Lung (tissue), 12 donors: ENCODE results near the gene RCE1. TPM values are rescaled to one million over a fixed set of nuclear protein-coding genes. Genes with fewer than 3 reads are reported as not detected.

Experiments
- ATAC-seq: fragments of 200-7000 bp; cut with Tn5 transposase; one replicate; pipeline ENCODE4 v1.9.1; 2020; ENCODE audit warnings: moderate number of reproducible peaks; ENCODE audit not compliant: insufficient read depth, low FRiP score
- DNase-seq, 3 donors: peaks; one replicate each; pipeline ENCODE4 v3.0.0-alpha.2; 2013 to 2017
- H3K27ac ChIP-seq, 2 donors: one replicate each; pipeline ENCODE4 v1.5.1; 2013; ENCODE audit warnings: mild to moderate bottlenecking in 2 of 2, moderate library complexity in 2 of 2, control low read depth in 1 of 2, inconsistent platforms in 1 of 2, low read depth in 1 of 2, low read length in 1 of 2
- H3K27me3 ChIP-seq, 3 donors: one replicate each; pipeline ENCODE4 v1.5.1; 2013; ENCODE audit warnings: low read length in 2 of 3; ENCODE audit not compliant: control insufficient read depth in 3 of 3, insufficient read depth in 3 of 3
- H3K36me3 ChIP-seq, 4 donors: one replicate each; pipeline ENCODE4 v1.5.1; 2013; ENCODE audit warnings: low read length in 4 of 4, mild to moderate bottlenecking in 1 of 4, moderate library complexity in 1 of 4; ENCODE audit not compliant: control insufficient read depth in 4 of 4, insufficient read depth in 4 of 4
- H3K4me1 ChIP-seq, 5 donors: one replicate each; pipeline ENCODE4 v1.5.1; 2013; ENCODE audit warnings: low read length in 5 of 5, mild to moderate bottlenecking in 2 of 5, moderate library complexity in 1 of 5; ENCODE audit not compliant: control insufficient read depth in 5 of 5, insufficient read depth in 5 of 5
- H3K4me3 ChIP-seq: one replicate; pipeline ENCODE4 v1.5.1; 2013; ENCODE audit warnings: mild to moderate bottlenecking, control low read depth, moderate library complexity
- H3K9ac ChIP-seq, 2 donors: one replicate each; pipeline ENCODE4 v1.5.1; 2013; ENCODE audit warnings: low read length in 2 of 2, control low read depth in 1 of 2; ENCODE audit not compliant: insufficient read depth in 1 of 2
- H3K9me3 ChIP-seq, 4 donors: one replicate each; pipeline ENCODE4 v1.5.1; 2013; ENCODE audit warnings: low read length in 3 of 4, mild to moderate bottlenecking in 1 of 4, moderate library complexity in 1 of 4; ENCODE audit not compliant: control insufficient read depth in 4 of 4, insufficient read depth in 3 of 4
- WGBS, 2 donors: extraction: QIAGEN DNeasy Blood & Tissue Kit; methylation state at CpG; one replicate each; pipeline ENCODE4 v1.1.7; 2013; 5-methylcytosine and 5-hydroxymethylcytosine counted together
- polyA plus RNA-seq, 2 donors: library from polyadenylated mRNA; stranded (reverse); fragments of 200-250 nt; gene quantifications; one replicate each; pipeline ENCODE4 v1.2.1, GENCODE V29; 2013
- total RNA-seq, 2 donors: library from RNA; depleted of rRNA in 1 of 2; stranded (reverse); fragments of >200 nt in 1 of 2; gene quantifications; one replicate each; pipeline ENCODE4 v1.2.1, GENCODE V29; 2014 to 2021
- TF ChIP-seq, protein P1 (sequence below): IDR thresholded peaks from 2 replicates; pipeline ENCODE4 v1.5.1; 2012; ENCODE audit warnings: mild to moderate bottlenecking; ENCODE audit errors: control extremely low read depth, extremely low read depth
- donor health status: control.
- donor health status: control.
- donor health status: Bipolar disorder and iron deficiency.
- donor health status: healthy.
- donor health status: DM: yes; HTN: yes; CAD: no.

The RCE1 gene
- total and polyA plus RNA-seq, 4 donors, result 8.7 to 24.0 (median 21.2) TPM

DNA sequence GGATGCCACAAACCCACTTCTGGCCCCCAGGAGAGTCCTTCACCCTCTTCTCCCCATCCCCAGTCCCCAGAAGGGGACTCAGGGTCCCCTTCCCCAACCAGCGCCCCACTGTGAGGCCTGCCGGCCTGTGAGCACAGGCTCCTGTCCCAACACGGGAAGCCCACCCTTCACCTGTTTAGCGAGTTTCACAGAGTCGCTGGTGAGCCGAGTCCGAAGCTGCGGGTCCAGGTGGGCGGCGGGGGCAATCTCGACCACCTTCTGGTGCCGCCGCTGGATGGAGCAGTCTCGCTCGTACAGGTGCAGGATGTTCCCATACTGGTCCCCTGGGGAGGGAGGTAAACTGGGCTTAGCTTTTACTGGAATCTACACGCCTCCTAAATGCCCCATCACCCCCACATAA is 26.9 kb downstream of the RCE1 start:
- peaks cover 0 to 3% (median 0%) of the 10 kb centered on the region in 4 donors for H3K36me3 ChIP-seq
- H3K27ac ChIP-seq, result no peak overlapping the region
- no peaks in the 10 kb centered on the region for H3K4me1 ChIP-seq
- DNase-seq (no peak), ATAC-seq (no peak)
- H3K4me3 ChIP-seq, result no peak overlapping the region
- TF ChIP-seq, protein P1, sequence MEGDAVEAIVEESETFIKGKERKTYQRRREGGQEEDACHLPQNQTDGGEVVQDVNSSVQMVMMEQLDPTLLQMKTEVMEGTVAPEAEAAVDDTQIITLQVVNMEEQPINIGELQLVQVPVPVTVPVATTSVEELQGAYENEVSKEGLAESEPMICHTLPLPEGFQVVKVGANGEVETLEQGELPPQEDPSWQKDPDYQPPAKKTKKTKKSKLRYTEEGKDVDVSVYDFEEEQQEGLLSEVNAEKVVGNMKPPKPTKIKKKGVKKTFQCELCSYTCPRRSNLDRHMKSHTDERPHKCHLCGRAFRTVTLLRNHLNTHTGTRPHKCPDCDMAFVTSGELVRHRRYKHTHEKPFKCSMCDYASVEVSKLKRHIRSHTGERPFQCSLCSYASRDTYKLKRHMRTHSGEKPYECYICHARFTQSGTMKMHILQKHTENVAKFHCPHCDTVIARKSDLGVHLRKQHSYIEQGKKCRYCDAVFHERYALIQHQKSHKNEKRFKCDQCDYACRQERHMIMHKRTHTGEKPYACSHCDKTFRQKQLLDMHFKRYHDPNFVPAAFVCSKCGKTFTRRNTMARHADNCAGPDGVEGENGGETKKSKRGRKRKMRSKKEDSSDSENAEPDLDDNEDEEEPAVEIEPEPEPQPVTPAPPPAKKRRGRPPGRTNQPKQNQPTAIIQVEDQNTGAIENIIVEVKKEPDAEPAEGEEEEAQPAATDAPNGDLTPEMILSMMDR, result no peak
- no peaks in the 10 kb centered on the region for H3K27me3 ChIP-seq
- 97% methylated on average over 15 to 16 of the region's 16 CpGs for WGBS, 2 donors
- no peak overlapping the region for H3K9ac ChIP-seq
- H3K9me3 ChIP-seq, result no peaks in the 10 kb centered on the region

DNA sequence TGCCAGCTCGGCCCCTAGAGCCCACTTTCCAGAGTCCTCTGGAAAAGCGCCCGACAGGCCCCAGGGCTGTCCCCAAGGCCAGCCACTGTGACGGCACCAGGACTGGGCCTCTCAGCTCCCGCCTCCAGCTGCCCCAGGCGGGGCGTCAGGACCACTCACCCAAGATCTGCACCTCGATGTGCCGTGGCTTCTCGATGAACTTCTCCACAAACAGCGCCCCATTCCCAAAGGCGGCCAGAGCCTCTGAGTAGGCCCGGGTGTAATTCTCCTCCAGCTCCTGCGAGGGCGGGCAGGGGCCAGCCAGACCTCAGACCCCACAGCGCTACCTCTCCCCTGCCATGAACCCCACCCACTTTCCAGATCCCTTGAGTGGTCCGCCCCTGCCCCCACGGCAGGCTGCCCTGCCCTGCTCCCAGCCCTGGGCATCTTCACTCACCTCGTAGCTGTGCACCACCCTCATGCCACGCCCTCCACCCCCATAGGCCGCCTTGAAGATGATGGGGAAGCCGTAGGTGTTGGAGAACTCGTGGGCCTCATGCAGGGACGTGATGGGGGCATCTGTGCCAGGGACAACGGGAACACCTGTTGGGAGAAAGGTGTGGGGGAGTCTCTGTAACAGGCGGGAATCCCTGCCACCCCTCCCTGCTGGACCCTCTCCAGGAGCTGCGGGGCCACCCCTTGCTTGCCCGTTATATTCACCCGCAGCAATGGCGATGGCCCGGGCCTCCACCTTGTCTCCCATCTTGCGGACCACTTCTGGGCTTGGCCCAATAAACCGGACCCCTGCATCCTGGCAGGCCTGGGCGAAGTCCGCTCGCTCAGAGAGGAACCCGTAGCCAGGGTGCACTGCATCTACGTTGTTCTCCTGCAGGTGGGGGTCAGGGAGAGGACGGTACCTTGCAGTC is 27.6 kb downstream of the RCE1 start:
- H3K36me3 ChIP-seq, result peaks cover 0 to 3% (median 0%) of the 10 kb centered on the region in 4 donors
- no peak overlapping the region for H3K4me3 ChIP-seq
- no peak for DNase-seq
- TF ChIP-seq, protein P1, result no peak
- no peaks in the 10 kb centered on the region for H3K4me1 ChIP-seq
- H3K9me3 ChIP-seq, result no peaks in the 10 kb centered on the region
- ATAC-seq, result no peak
- 95% methylated on average over 39 of the region's 39 CpGs for WGBS, 2 donors
- H3K9ac ChIP-seq, result no peak overlapping the region
- no peak overlapping the region for H3K27ac ChIP-seq
- H3K27me3 ChIP-seq, result no peaks in the 10 kb centered on the region

DNA sequence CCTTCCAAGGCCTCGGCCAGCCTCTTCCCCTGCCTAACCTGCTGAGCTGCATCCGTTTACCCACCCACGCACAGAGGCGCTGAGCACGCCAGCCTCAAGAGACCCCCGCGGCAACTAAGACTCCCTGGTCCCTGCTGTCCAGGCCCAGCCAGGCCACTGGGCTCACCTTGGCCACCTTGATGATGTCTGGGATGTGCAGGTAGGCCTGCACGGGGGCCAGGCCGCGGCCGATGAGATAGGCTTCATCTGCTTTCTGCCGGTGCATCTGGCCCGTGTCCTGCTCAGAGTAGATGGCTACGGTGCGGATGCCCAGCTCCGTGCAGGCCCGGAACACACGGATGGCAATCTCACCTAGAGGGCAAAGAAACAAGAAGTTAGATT is 28.3 kb downstream of the RCE1 start:
- TF ChIP-seq, protein P1, result no peak
- Histone ChIP-seq H3K4me3 (no peak overlapping the region), H3K9ac (no peak overlapping the region), H3K36me3 (peaks cover 0 to 3% (median 0%) of the 10 kb centered on the region in 4 donors), H3K9me3 (no peaks in the 10 kb centered on the region), H3K4me1 (no peaks in the 10 kb centered on the region), H3K27ac (no peak overlapping the region), H3K27me3 (no peaks in the 10 kb centered on the region)
- no peak for ATAC-seq
- 95 to 98% methylated on average over 18 of the region's 18 CpGs for WGBS, 2 donors
- DNase-seq, result no peak
